ENCODE measurements around the gene SDCCAG8. TPM values are rescaled to one million over a fixed set of nuclear protein-coding genes. Genes with fewer than 3 reads are reported as not detected.

Gene SDCCAG8
- total and polyA plus RNA-seq, 2 of the 8 experiments (the other 6 are each of a cell fraction or from before 2014, with no cell fraction given), result 15.6 to 21.0 TPM

- Histone ChIP-seq H4K8ac (ENCODE audit: extremely low read depth, insufficient read depth, low read length) (no peak overlapping the region), H3K4me3 (ENCODE audit: extremely low read depth in 1 of 4, insufficient read depth in 2 of 4, low read depth in 3 of 4, low read length in 4 of 4) (no peak overlapping the region), H2BK12ac (ENCODE audit: low read depth, low read length) (no peak overlapping the region), H3K27ac (ENCODE audit: low read depth, low read length) (no peak overlapping the region), H3K56ac (replicated peaks; ENCODE audit: insufficient read length, low read depth, low read length) (no peak overlapping the region), H4K5ac (ENCODE audit: insufficient read length, low read depth, low read length) (no peak overlapping the region), H2BK20ac (ENCODE audit: low read length) (no peak overlapping the region), H4K91ac (replicated peaks; ENCODE audit: insufficient read length, low read length) (no peak overlapping the region), H3K23ac (ENCODE audit: insufficient read length) (no peak overlapping the region), H3K18ac (ENCODE audit: extremely low read depth, low read length) (no peak overlapping the region), H2AK5ac (ENCODE audit: low read depth, low read length) (no peak overlapping the region), H3K4me2 (ENCODE audit: insufficient read depth in 1 of 2, low read depth in 2 of 2, low read length in 2 of 2) (no peak overlapping the region), H3K4me1 (replicated peaks in 1 of 4; ENCODE audit: control insufficient read depth in 3 of 4, insufficient read depth in 4 of 4, low read length in 3 of 4) (no peaks in the 10 kb centered on the region), H3K23me2 (ENCODE audit: low read depth, low read length) (no peaks in the 10 kb centered on the region), H3K9me3 (ENCODE audit: insufficient read depth in 2 of 2, low read depth in 1 of 2, low read length in 1 of 2) (no peaks in the 10 kb centered on the region), H3K14ac (ENCODE audit: insufficient read length) (no peak overlapping the region), H3K27me3 (replicated peaks in 1 of 4; ENCODE audit: control insufficient read depth in 3 of 4, extremely low read depth in 1 of 4, insufficient read depth in 3 of 4, low read length in 3 of 4) (no peaks in the 10 kb centered on the region), H2BK120ac (replicated peaks; ENCODE audit: low read depth, low read length) (no peak overlapping the region), H3K9ac (replicated peaks in 1 of 4; ENCODE audit: extremely low read depth in 1 of 4, low read depth in 3 of 4, low read length in 3 of 4) (no peak overlapping the region), H3K36me3 (ENCODE audit: control insufficient read depth in 2 of 4, insufficient read depth in 4 of 4, low read length in 3 of 4) (no peaks in the 10 kb centered on the region; a peak in 1 of 8 replicates), H4K20me1 (replicated peaks in 1 of 2; ENCODE audit: control insufficient read depth in 1 of 2, insufficient read depth in 2 of 2, low read length in 2 of 2) (no peaks in the 10 kb centered on the region), H2AFZ (ENCODE audit: low read length) (no peak overlapping the region), H2BK15ac (ENCODE audit: low read length) (no peak overlapping the region), H3K4ac (replicated peaks; ENCODE audit: insufficient read length, low read depth, low read length) (no peak overlapping the region), H3K79me2 (ENCODE audit: control insufficient read depth in 1 of 2, insufficient read depth in 2 of 2, low read length in 2 of 2) (no peaks in the 10 kb centered on the region), H2BK5ac (ENCODE audit: low read depth, low read length) (no peak overlapping the region), H3K79me1 (ENCODE audit: low read depth, low read length) (no peaks in the 10 kb centered on the region)
- no peak for DNase-seq (ENCODE audit: low read depth in 1 of 2, low spot score in 2 of 2)
- CTCF ChIA-PET (ENCODE audit: partially characterized antibody), result interaction anchor here (0.6 to 1.3 kb wide), 3 partner anchors 272 to 1090 kb away, joined by 3 to 4 read pairs (median 3); no protein-coding TSS in a partner anchor
- no peak for FAIRE-seq
- POLR2A ChIA-PET (ENCODE audit: partially characterized antibody), result no interaction called here
- TF ChIP-seq SUZ12 (IDR thresholded peaks at IDR 0.05; ENCODE audit: low read length) (no peak), CEBPB (IDR thresholded peaks at IDR 0.05; ENCODE audit: low read depth, low read length) (0 out of 2 replicates have a peak, but pooled peaks have one; percentile 31), RAD21 (IDR thresholded peaks at IDR 0.05 in 1 of 2, conservative IDR thresholded peaks at IDR 0.05 in 1 of 2; ENCODE audit: low read depth in 2 of 2, low read length in 2 of 2) (peak; percentile 78 to 93), CTCF (IDR thresholded peaks at IDR 0.05; ENCODE audit: control extremely low read depth in 1 of 3, insufficient read depth in 1 of 3, low read depth in 1 of 3, low read length in 3 of 3) (peak in 2 of 3 experiments; percentile 43 to 52; a peak in 2 of 4 replicates)
- WGBS, 2 experiments (ENCODE audit: extremely low coverage in 1 of 2, insufficient coverage in 1 of 2, insufficient read length in 1 of 2, insufficient replicate concordance in 2 of 2, low coverage in 1 of 2, low lambda C conversion rate in 2 of 2, missing lambda C conversion rate in 1 of 2), result 0% methylated on average over 1 of the region's 1 CpG; no CpG with 5 or more reads in 1 of the 2 experiments
Observed at GRCh38 chr1:243325305-243325890, 69.6 kb downstream of the SDCCAG8 start.

All from H1 (cell line).